PC-9 (cell line): ENCODE data around the gene AVPI1. TPM values are rescaled to one million over a fixed set of nuclear protein-coding genes. Genes with fewer than 3 reads are reported as not detected.

ENCODE experiments used
- BruUV-seq: library from RNA; stranded (reverse); fragments of 400-500 nt; replicated peaks from 2 replicates; lab custom pipeline; 2021; lab: Mats Ljungman, UMichigan
- CTCF ChIA-PET: fragments of 300-600 bp; sonication (Branson Sonifier 250); formaldehyde crosslinking; loops from one replicate; lab custom pipeline; 2022; ENCODE audit warnings: antibody characterized with exemption; lab: Charles Lee
- POLR2A ChIA-PET: fragments of 300-600 bp; sonication (Branson Sonifier 250); formaldehyde crosslinking; loops from one replicate; lab custom pipeline; 2022; ENCODE audit warnings: antibody characterized with exemption; ENCODE audit not compliant: unreplicated experiment; lab: Charles Lee
- DNase-seq, 2 experiments: peaks; one replicate each; pipeline versions ENCODE4 v3.0.0 to v3.0.0-alpha.2; 2015 to 2022; ENCODE audit warnings: mixed read lengths in 1 of 2
- H2AFZ ChIP-seq: fragments of 200-600 bp; sonication (generic); 2 replicates; pipeline ENCODE4 v1.8.1; 2017; ENCODE audit warnings: antibody characterized with exemption
- H3F3A ChIP-seq: fragments of 200-600 bp; sonication (generic); 2 replicates; pipeline ENCODE4 v1.8.1; 2017; ENCODE audit warnings: antibody characterized with exemption, mild to moderate bottlenecking, low read depth; ENCODE audit not compliant: insufficient read depth
- H3K27ac ChIP-seq: fragments of 200-600 bp; sonication (generic); 2 replicates; pipeline ENCODE4 v1.6.1; 2016; ENCODE audit warnings: mixed run types
- H3K27me3 ChIP-seq: fragments of 200-600 bp; sonication (generic); 2 replicates; pipeline ENCODE4 v1.6.1; 2016; ENCODE audit warnings: low read depth, mixed run types; ENCODE audit not compliant: insufficient read depth
- H3K36me3 ChIP-seq: fragments of 200-600 bp; sonication (generic); 2 replicates; pipeline ENCODE4 v1.6.1; 2016; ENCODE audit warnings: low read depth, mixed run types
- H3K4me1 ChIP-seq: fragments of 200-600 bp; sonication (generic); replicated peaks from 2 replicates; pipeline ENCODE4 v1.6.1; 2016; ENCODE audit warnings: mixed run types; ENCODE audit not compliant: insufficient read depth
- H3K4me2 ChIP-seq: fragments of 200-600 bp; sonication (generic); 2 replicates; pipeline ENCODE4 v1.6.1; 2017; ENCODE audit warnings: mixed run types
- H3K4me3 ChIP-seq: fragments of 200-600 bp; sonication (generic); 2 replicates; pipeline ENCODE4 v1.6.1; 2016; ENCODE audit warnings: mixed run types
- H3K79me2 ChIP-seq: fragments of 200-600 bp; sonication (generic); 2 replicates; pipeline ENCODE4 v1.6.1; 2017; ENCODE audit warnings: low read depth, mixed run types
- H3K9me2 ChIP-seq: fragments of 200-600 bp; sonication (generic); 2 replicates; pipeline ENCODE4 v1.8.1; 2017; ENCODE audit warnings: mild to moderate bottlenecking; ENCODE audit not compliant: insufficient read depth
- H3K9me3 ChIP-seq: fragments of 200-600 bp; sonication (generic); 2 replicates; pipeline ENCODE4 v1.8.1; 2016; ENCODE audit warnings: low read depth; ENCODE audit not compliant: insufficient read depth
- H4K20me1 ChIP-seq: fragments of 200-600 bp; sonication (generic); 2 replicates; pipeline ENCODE4 v1.8.1; 2017; ENCODE audit not compliant: insufficient read depth
- EZH2 ChIP-seq: fragments of 200-600 bp; sonication (generic); IDR thresholded peaks from 2 replicates; pipeline ENCODE4 v1.8.0; 2017; ENCODE audit warnings: antibody characterized with exemption, low read depth
- intact Hi-C: fragments of 100-400 bp; cut with micrococcal nuclease; formaldehyde crosslinking; loops from one replicate; pipeline ENCODE4 v1.10.0; 2022; ENCODE audit not compliant: unreplicated experiment
- total RNA-seq: library from RNA; stranded (reverse); gene quantifications from 2 replicates; pipeline ENCODE4 v1.2.3, GENCODE V29; 2021
- TF ChIP-seq, protein P1 (sequence below): fragments of 200-600 bp; sonication (generic); conservative IDR thresholded peaks from 2 replicates; pipeline ENCODE4 v1.6.1; 2017; ENCODE audit warnings: mixed run types, antibody characterized with exemption, mild to moderate bottlenecking, moderate library complexity

AVPI1 gene
- total RNA-seq, 1 experiment from 2014 or later: 20.5 TPM

DNA sequence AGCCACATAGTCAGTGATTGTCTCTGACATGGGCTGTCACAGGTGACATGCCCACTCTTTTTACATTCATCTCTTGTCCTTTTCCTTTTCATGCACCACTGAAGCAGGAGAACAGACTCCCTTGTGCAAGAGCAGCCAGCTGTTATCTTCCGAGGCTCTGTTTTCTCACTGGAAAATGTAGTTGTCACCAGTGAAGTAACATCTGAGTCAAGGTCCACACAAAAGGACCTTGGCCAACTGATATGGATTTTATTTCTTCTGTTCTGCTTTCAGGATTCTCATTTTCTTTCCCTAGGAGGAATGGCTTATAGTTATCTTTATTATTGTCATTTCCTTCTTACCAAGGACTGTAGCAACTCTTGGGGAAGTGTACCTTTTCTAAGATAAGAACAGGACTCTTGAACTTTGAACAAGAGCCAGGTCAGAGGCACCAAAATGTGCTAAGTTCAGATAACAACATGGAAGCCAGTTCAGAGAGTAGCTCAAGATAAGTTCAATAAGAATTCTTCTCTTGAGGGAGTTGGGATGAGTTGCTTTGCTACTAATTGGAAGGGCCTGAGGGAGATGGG is 22.7 kb downstream of the AVPI1 start:
- H2AFZ ChIP-seq: no peak overlapping the region
- H3K4me2 ChIP-seq: no peak overlapping the region
- no peaks in the 10 kb centered on the region for H3K9me2 ChIP-seq
- no peaks in the 10 kb centered on the region for H3K79me2 ChIP-seq
- H3K27me3 ChIP-seq: no peaks in the 10 kb centered on the region
- no peak for TF ChIP-seq EZH2
- TF ChIP-seq, protein P1, sequence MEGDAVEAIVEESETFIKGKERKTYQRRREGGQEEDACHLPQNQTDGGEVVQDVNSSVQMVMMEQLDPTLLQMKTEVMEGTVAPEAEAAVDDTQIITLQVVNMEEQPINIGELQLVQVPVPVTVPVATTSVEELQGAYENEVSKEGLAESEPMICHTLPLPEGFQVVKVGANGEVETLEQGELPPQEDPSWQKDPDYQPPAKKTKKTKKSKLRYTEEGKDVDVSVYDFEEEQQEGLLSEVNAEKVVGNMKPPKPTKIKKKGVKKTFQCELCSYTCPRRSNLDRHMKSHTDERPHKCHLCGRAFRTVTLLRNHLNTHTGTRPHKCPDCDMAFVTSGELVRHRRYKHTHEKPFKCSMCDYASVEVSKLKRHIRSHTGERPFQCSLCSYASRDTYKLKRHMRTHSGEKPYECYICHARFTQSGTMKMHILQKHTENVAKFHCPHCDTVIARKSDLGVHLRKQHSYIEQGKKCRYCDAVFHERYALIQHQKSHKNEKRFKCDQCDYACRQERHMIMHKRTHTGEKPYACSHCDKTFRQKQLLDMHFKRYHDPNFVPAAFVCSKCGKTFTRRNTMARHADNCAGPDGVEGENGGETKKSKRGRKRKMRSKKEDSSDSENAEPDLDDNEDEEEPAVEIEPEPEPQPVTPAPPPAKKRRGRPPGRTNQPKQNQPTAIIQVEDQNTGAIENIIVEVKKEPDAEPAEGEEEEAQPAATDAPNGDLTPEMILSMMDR: no peak
- H3K4me3 ChIP-seq: no peak overlapping the region
- no peaks in the 10 kb centered on the region for H3K4me1 ChIP-seq
- ChIA-PET POLR2A (no interaction called here), CTCF (no interaction called here)
- no peaks in the 10 kb centered on the region for H4K20me1 ChIP-seq
- BruUV-seq: no TSS peak
- no peaks in the 10 kb centered on the region for H3K9me3 ChIP-seq
- H3F3A ChIP-seq: no peaks in the 10 kb centered on the region
- no peak for DNase-seq
- H3K27ac ChIP-seq: no peak overlapping the region
- no peaks in the 10 kb centered on the region for H3K36me3 ChIP-seq
- intact Hi-C loops: no loop called here

DNA sequence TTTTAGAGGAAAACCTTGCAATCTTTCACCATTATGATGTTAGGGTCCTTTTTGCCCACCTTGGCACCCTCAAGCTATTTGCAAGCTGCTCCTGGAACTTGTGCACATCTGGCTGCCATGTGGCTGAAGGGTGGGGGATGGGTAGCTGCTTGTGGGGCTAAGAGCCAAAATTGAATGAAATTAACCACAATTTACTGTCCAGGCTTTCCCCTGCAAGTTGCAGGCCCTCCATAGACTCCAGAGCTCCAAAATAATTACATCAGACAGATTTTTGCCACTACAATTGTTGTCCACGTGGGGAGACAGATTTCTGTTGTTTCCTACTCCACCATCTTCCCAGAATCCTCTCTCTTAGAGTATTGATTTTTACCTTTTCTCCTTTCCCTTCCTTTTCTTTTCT is 27.5 kb downstream of the AVPI1 start:
- Histone ChIP-seq H2AFZ (no peak overlapping the region), H3K9me2 (no peaks in the 10 kb centered on the region), H3K79me2 (no peaks in the 10 kb centered on the region), H3K4me3 (no peak overlapping the region), H4K20me1 (no peaks in the 10 kb centered on the region), H3K36me3 (peaks cover 8% of the 10 kb centered on the region; the same call in 1 of the 2 replicates), H3K27me3 (no peaks in the 10 kb centered on the region), H3K4me2 (no peak overlapping the region), H3K4me1 (no peaks in the 10 kb centered on the region), H3F3A (no peaks in the 10 kb centered on the region), H3K9me3 (no peaks in the 10 kb centered on the region), H3K27ac (no peak overlapping the region)
- BruUV-seq: no TSS peak
- TF ChIP-seq, protein P1: no peak
- TF ChIP-seq EZH2: no peak
- ChIA-PET POLR2A (no interaction called here), CTCF (no interaction called here)
- intact Hi-C loops: no loop called here
- DNase-seq: no peak

DNA sequence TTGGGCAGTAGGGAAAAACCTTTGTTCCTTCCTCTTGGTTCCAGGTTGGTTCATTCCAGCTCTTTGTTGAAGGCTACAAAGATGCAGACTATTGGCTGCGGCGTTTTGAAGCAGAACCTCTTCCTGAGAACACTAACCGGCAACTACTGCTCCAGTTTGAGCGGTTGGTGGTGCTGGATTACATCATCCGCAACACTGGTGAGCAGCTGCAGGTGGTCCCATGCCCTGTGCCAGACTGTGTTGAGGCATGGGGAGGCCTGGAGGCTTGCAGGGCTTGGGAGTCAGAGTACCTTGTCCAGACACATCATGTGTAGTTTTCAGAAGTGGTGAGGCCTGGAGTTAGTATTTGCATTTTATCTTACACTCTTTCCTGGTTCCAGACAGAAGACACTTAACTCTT is 30.3 kb downstream of the AVPI1 start:
- no peak for DNase-seq
- intact Hi-C loops: no loop called here
- Histone ChIP-seq H3F3A (no peaks in the 10 kb centered on the region; the same call in 1 of the 2 replicates), H3K9me2 (no peaks in the 10 kb centered on the region), H3K4me3 (no peak overlapping the region), H3K4me2 (no peak overlapping the region), H2AFZ (no peak overlapping the region), H3K27me3 (no peaks in the 10 kb centered on the region), H3K79me2 (peaks cover 18% of the 10 kb centered on the region), H4K20me1 (no peaks in the 10 kb centered on the region), H3K9me3 (no peaks in the 10 kb centered on the region), H3K4me1 (peaks cover 12% of the 10 kb centered on the region), H3K27ac (no peak overlapping the region), H3K36me3 (peaks cover 8% of the 10 kb centered on the region)
- TF ChIP-seq EZH2: no peak
- TF ChIP-seq, protein P1: no peak
- no TSS peak for BruUV-seq
- CTCF ChIA-PET: no interaction called here
- POLR2A ChIA-PET: no interaction called here
